HCT116 (cell line): ENCODE results near the gene KIAA0825. TPM values are rescaled to one million over a fixed set of nuclear protein-coding genes. Genes with fewer than 3 reads are reported as not detected.

Experiments used
- ATAC-seq: fragments of 200-7000 bp; cut with Tn5 transposase; 2 replicates; pipeline ENCODE4 v1.9.1; 2020; ENCODE audit warnings: mild to moderate bottlenecking, moderate library complexity
- BruUV-seq: library from RNA; stranded (reverse); fragments of 400-500 nt; replicated peaks from 2 replicates; lab custom pipeline; 2021; lab: Mats Ljungman, UMichigan
- CTCF ChIA-PET: fragments of 300-600 bp; sonication (Branson Sonifier 250); formaldehyde crosslinking; loops from one replicate; lab custom pipeline; 2021; ENCODE audit warnings: antibody characterized with exemption; lab: Charles Lee
- POLR2A ChIA-PET: fragments of 300-600, 350-600 bp; sonication (Branson Sonifier 250); formaldehyde crosslinking; loops from one replicate; lab custom pipeline; 2021; ENCODE audit warnings: antibody characterized with exemption; lab: Charles Lee
- RAD21 ChIA-PET, 2 experiments: fragments of 300-600 bp; sonication (Branson Sonifier 250); formaldehyde crosslinking; loops; one replicate each; lab custom pipeline; 2023; ENCODE audit warnings: low total read pairs in 2 of 2; ENCODE audit not compliant: uncharacterized antibody in 2 of 2, unreplicated experiment in 2 of 2, low non-redundant PET in 1 of 2; lab: Charles Lee
- DNase-seq: peaks from one replicate; pipeline ENCODE4 v3.0.0-alpha.2; 2010; ENCODE audit warnings: low read depth, low spot score
- H2AFZ ChIP-seq: fragments of 200-600 bp; shearing (Covaris generic), sonication (generic); 2 replicates; pipeline ENCODE4 v1.6.1; 2017; ENCODE audit warnings: low read depth, mixed run types, mixed read lengths, antibody characterized with exemption, low read length; ENCODE audit not compliant: poor library complexity, severe bottlenecking
- H3K27ac ChIP-seq: 2 replicates; pipeline ENCODE4 v1.5.1; 2012; ENCODE audit warnings: low read depth, low read length
- H3K27me3 ChIP-seq: fragments of 200-600 bp; sonication (generic); 2 replicates; pipeline ENCODE4 v1.6.1; 2016; ENCODE audit warnings: mixed run types, low read length, mixed read lengths; ENCODE audit not compliant: insufficient read depth
- H3K36me3 ChIP-seq, 2 experiments: fragments of 200-500 bp in 1 of 2; fragments of 200-600 bp in 1 of 2; sonication (Bioruptor generic) in 1 of 2; sonication (generic) in 1 of 2; 2 replicates each; pipeline versions ENCODE4 v1.5.1 to v1.6.1; 2014 to 2016; ENCODE audit warnings: low read length in 2 of 2, inconsistent platforms in 1 of 2, mixed read lengths in 1 of 2, mixed run types in 1 of 2; ENCODE audit not compliant: insufficient read depth in 2 of 2, control insufficient read depth in 1 of 2
- H3K4me1 ChIP-seq, 2 experiments: fragments of 200-600 bp in 1 of 2; sonication (generic) in 1 of 2; 2 replicates each; pipeline versions ENCODE4 v1.5.1 to v1.6.1; 2012 to 2017; ENCODE audit warnings: low read length in 2 of 2, inconsistent platforms in 1 of 2, mild to moderate bottlenecking in 1 of 2, mixed read lengths in 1 of 2, mixed run types in 1 of 2, moderate library complexity in 1 of 2; ENCODE audit not compliant: insufficient read depth in 2 of 2, control insufficient read depth in 1 of 2
- H3K4me2 ChIP-seq: fragments of 200-600 bp; sonication (generic); 2 replicates; pipeline ENCODE4 v1.6.1; 2017; ENCODE audit warnings: mixed run types, low read length, mixed read lengths
- H3K4me3 ChIP-seq, 2 experiments: fragments of 200-600 bp in 1 of 2; sonication (generic) in 1 of 2; replicated peaks in 1 of 2; 2 replicates each; pipeline ENCODE4 v1.5.1; 2011 to 2016; ENCODE audit warnings: low read length in 2 of 2, control low read depth in 1 of 2, low read depth in 1 of 2, mild to moderate bottlenecking in 1 of 2, mixed read lengths in 1 of 2, mixed run types in 1 of 2
- H3K79me2 ChIP-seq: fragments of 200-600 bp; sonication (generic); 2 replicates; pipeline ENCODE4 v1.6.1; 2017; ENCODE audit warnings: mild to moderate bottlenecking, mixed run types, low read length, moderate library complexity, mixed read lengths; ENCODE audit not compliant: insufficient read depth
- H3K9ac ChIP-seq: fragments of 200-600 bp; sonication (generic); 2 replicates; pipeline ENCODE4 v1.6.1; 2016; ENCODE audit warnings: low read length, mixed read lengths
- H3K9me2 ChIP-seq: fragments of 200-600 bp; sonication (generic), shearing (Covaris generic); 2 replicates; pipeline ENCODE4 v1.6.1; 2017; ENCODE audit warnings: mixed run types, mild to moderate bottlenecking, moderate library complexity; ENCODE audit not compliant: insufficient read depth
- H3K9me3 ChIP-seq, 2 experiments: fragments of 200-500 bp in 1 of 2; fragments of 200-600 bp in 1 of 2; sonication (Bioruptor generic) in 1 of 2; sonication (generic) in 1 of 2; 2 replicates each; pipeline ENCODE4 v1.6.1; 2014 to 2017; ENCODE audit warnings: low read length in 2 of 2, mixed read lengths in 2 of 2, inconsistent platforms in 1 of 2, low read depth in 1 of 2, mild to moderate bottlenecking in 1 of 2, mixed run types in 1 of 2, moderate library complexity in 1 of 2; ENCODE audit not compliant: control insufficient read depth in 1 of 2, insufficient read depth in 1 of 2
- H4K20me1 ChIP-seq: fragments of 200-600 bp; sonication (generic), shearing (Covaris generic); 2 replicates; pipeline ENCODE4 v1.6.1; 2017; ENCODE audit warnings: mixed run types, mild to moderate bottlenecking, moderate library complexity; ENCODE audit not compliant: insufficient read depth
- CEBPB ChIP-seq: IDR thresholded peaks from 2 replicates; pipeline ENCODE4 v1.6.1; 2012; ENCODE audit warnings: low read depth
- ELF1 ChIP-seq: IDR thresholded peaks from 2 replicates; pipeline ENCODE4 v1.6.1; 2012; ENCODE audit warnings: low read depth, borderline replicate concordance
- EZH2 ChIP-seq: fragments of 200-600 bp; sonication (generic); IDR thresholded peaks from 2 replicates; pipeline ENCODE4 v1.6.1; 2017; ENCODE audit warnings: antibody characterized with exemption, mixed run types
- JUND ChIP-seq: IDR thresholded peaks from 2 replicates; pipeline ENCODE4 v1.6.1; 2012
- POLR2AphosphoS5 ChIP-seq: IDR thresholded peaks from 2 replicates; pipeline ENCODE4 v1.6.1; 2011; ENCODE audit warnings: mild to moderate bottlenecking, low read depth, low read length, moderate library complexity
- SIN3A ChIP-seq: IDR thresholded peaks from 2 replicates; pipeline ENCODE4 v1.6.1; 2012; ENCODE audit warnings: low read depth
- SRF ChIP-seq: IDR thresholded peaks from 2 replicates; pipeline ENCODE4 v1.6.1; 2012; ENCODE audit warnings: low read depth
- YY1 ChIP-seq: IDR thresholded peaks from 2 replicates; pipeline ENCODE4 v1.6.1; 2011; ENCODE audit warnings: low read length, low read depth, moderate library complexity, mild to moderate bottlenecking; ENCODE audit not compliant: insufficient replicate concordance; ENCODE audit errors: extremely low read depth
- intact Hi-C: fragments of 100-400 bp; cut with micrococcal nuclease; formaldehyde crosslinking; loops from 2 replicates; pipeline ENCODE4 v1.10.0; 2022
- total RNA-seq: library from RNA; stranded (reverse); gene quantifications from one replicate; pipeline ENCODE4 v1.2.1, GENCODE V29; 2021; ENCODE audit not compliant: unreplicated experiment
- TF ChIP-seq, protein P1 (sequence below): IDR thresholded peaks from 2 replicates; pipeline ENCODE4 v1.6.1; 2011; ENCODE audit warnings: mild to moderate bottlenecking, low read length, moderate library complexity; ENCODE audit not compliant: insufficient replicate concordance; ENCODE audit errors: extremely low read depth
- TF ChIP-seq, protein P2 (sequence below): IDR thresholded peaks from 2 replicates; pipeline ENCODE4 v1.6.1; 2012
- TF ChIP-seq, protein P3 (sequence below), 3 experiments: fragments of 200-600 bp in 1 of 3; sonication (generic) in 1 of 3; IDR thresholded peaks in 2 of 3; conservative IDR thresholded peaks in 1 of 3; 2 replicates each; pipeline ENCODE4 v1.5.1; 2012 to 2017; ENCODE audit warnings: low read depth in 2 of 3, low read length in 2 of 3, antibody characterized with exemption in 1 of 3, borderline replicate concordance in 1 of 3, control low read depth in 1 of 3, mild to moderate bottlenecking in 1 of 3, mixed read lengths in 1 of 3, mixed run types in 1 of 3, moderate library complexity in 1 of 3; ENCODE audit not compliant: insufficient read depth in 1 of 3
- TF ChIP-seq, protein P4 (sequence below): IDR thresholded peaks from 2 replicates; pipeline ENCODE4 v1.6.1; 2012; ENCODE audit warnings: low read depth

The KIAA0825 gene
- total RNA-seq, 1 experiment from 2014 or later, result 1.4 TPM

- POLR2A ChIA-PET, result no interaction called here
- Histone ChIP-seq H3K4me3 (no peak overlapping the region), H3K9ac (no peak overlapping the region), H3K27ac (no peak overlapping the region), H2AFZ (no peak overlapping the region), H3K4me1 (no peaks in the 10 kb centered on the region), H3K36me3 (no peaks in the 10 kb centered on the region), H3K4me2 (no peak overlapping the region), H3K9me3 (no peaks in the 10 kb centered on the region), H3K27me3 (no peaks in the 10 kb centered on the region), H4K20me1 (no peaks in the 10 kb centered on the region), H3K79me2 (no peaks in the 10 kb centered on the region), H3K9me2 (no peaks in the 10 kb centered on the region)
- no TSS peak for BruUV-seq
- RAD21 ChIA-PET, result no interaction called here
- no peak for DNase-seq
- TF ChIP-seq SRF (no peak), POLR2AphosphoS5 (no peak), YY1 (no peak), CEBPB (no peak), ELF1 (no peak), EZH2 (no peak)
- TF ChIP-seq, protein P1, sequence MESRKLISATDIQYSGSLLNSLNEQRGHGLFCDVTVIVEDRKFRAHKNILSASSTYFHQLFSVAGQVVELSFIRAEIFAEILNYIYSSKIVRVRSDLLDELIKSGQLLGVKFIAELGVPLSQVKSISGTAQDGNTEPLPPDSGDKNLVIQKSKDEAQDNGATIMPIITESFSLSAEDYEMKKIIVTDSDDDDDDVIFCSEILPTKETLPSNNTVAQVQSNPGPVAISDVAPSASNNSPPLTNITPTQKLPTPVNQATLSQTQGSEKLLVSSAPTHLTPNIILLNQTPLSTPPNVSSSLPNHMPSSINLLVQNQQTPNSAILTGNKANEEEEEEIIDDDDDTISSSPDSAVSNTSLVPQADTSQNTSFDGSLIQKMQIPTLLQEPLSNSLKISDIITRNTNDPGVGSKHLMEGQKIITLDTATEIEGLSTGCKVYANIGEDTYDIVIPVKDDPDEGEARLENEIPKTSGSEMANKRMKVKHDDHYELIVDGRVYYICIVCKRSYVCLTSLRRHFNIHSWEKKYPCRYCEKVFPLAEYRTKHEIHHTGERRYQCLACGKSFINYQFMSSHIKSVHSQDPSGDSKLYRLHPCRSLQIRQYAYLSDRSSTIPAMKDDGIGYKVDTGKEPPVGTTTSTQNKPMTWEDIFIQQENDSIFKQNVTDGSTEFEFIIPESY, result no peak
- TF ChIP-seq, protein P2, sequence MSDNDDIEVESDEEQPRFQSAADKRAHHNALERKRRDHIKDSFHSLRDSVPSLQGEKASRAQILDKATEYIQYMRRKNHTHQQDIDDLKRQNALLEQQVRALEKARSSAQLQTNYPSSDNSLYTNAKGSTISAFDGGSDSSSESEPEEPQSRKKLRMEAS, result no peak
- intact Hi-C loops, result no loop called here
- no peak for ATAC-seq
- CTCF ChIA-PET, result no interaction called here
Measured at GRCh38 chr5:94503677-94504076, 114.7 kb downstream of the KIAA0825 start.

DNA sequence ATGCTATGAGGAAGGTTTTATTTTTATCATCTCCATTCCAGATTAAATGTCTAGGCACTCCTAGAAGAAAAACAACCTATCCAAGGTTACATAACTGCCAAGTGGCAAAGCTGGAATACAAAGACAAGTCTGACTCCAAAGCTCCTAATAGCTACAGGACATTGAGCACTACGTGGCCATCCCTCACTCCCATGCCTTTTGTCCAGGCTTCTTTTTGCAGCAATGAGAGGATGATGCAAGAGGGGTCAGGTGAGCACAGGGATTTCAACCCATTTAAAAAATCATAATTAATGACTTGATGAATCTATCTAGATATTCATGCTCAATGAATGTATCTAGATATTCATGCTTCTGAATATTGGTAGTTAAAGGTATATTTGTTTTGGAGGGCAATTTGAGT is 117.0 kb downstream of the KIAA0825 start:
- BruUV-seq, result no TSS peak
- Histone ChIP-seq H2AFZ (no peak overlapping the region), H3K9me3 (no peaks in the 10 kb centered on the region), H3K27me3 (no peaks in the 10 kb centered on the region), H4K20me1 (no peaks in the 10 kb centered on the region), H3K79me2 (no peaks in the 10 kb centered on the region), H3K9ac (no peak overlapping the region), H3K27ac (no peak overlapping the region), H3K36me3 (no peaks in the 10 kb centered on the region), H3K4me2 (no peak overlapping the region), H3K9me2 (no peaks in the 10 kb centered on the region), H3K4me3 (no peak overlapping the region), H3K4me1 (no peaks in the 10 kb centered on the region)
- DNase-seq, result no peak
- CTCF ChIA-PET, result no interaction called here
- intact Hi-C loops, result no loop called here
- POLR2A ChIA-PET, result no interaction called here
- no peak for ATAC-seq
- RAD21 ChIA-PET, result no interaction called here
- TF ChIP-seq, protein P2, result no peak
- TF ChIP-seq POLR2AphosphoS5, result no peak
- TF ChIP-seq, protein P3, sequence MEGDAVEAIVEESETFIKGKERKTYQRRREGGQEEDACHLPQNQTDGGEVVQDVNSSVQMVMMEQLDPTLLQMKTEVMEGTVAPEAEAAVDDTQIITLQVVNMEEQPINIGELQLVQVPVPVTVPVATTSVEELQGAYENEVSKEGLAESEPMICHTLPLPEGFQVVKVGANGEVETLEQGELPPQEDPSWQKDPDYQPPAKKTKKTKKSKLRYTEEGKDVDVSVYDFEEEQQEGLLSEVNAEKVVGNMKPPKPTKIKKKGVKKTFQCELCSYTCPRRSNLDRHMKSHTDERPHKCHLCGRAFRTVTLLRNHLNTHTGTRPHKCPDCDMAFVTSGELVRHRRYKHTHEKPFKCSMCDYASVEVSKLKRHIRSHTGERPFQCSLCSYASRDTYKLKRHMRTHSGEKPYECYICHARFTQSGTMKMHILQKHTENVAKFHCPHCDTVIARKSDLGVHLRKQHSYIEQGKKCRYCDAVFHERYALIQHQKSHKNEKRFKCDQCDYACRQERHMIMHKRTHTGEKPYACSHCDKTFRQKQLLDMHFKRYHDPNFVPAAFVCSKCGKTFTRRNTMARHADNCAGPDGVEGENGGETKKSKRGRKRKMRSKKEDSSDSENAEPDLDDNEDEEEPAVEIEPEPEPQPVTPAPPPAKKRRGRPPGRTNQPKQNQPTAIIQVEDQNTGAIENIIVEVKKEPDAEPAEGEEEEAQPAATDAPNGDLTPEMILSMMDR (IDR thresholded peaks at IDR 0.05 in 2 of 3, conservative IDR thresholded peaks at IDR 0.05 in 1 of 3; ENCODE audit: borderline replicate concordance in 1 of 3, insufficient read depth in 1 of 3, low read depth in 2 of 3, low read length in 2 of 3), result no peak
- no peak for TF ChIP-seq SIN3A
- no peak for TF ChIP-seq ELF1
- TF ChIP-seq JUND, result no peak
- TF ChIP-seq, protein P4, sequence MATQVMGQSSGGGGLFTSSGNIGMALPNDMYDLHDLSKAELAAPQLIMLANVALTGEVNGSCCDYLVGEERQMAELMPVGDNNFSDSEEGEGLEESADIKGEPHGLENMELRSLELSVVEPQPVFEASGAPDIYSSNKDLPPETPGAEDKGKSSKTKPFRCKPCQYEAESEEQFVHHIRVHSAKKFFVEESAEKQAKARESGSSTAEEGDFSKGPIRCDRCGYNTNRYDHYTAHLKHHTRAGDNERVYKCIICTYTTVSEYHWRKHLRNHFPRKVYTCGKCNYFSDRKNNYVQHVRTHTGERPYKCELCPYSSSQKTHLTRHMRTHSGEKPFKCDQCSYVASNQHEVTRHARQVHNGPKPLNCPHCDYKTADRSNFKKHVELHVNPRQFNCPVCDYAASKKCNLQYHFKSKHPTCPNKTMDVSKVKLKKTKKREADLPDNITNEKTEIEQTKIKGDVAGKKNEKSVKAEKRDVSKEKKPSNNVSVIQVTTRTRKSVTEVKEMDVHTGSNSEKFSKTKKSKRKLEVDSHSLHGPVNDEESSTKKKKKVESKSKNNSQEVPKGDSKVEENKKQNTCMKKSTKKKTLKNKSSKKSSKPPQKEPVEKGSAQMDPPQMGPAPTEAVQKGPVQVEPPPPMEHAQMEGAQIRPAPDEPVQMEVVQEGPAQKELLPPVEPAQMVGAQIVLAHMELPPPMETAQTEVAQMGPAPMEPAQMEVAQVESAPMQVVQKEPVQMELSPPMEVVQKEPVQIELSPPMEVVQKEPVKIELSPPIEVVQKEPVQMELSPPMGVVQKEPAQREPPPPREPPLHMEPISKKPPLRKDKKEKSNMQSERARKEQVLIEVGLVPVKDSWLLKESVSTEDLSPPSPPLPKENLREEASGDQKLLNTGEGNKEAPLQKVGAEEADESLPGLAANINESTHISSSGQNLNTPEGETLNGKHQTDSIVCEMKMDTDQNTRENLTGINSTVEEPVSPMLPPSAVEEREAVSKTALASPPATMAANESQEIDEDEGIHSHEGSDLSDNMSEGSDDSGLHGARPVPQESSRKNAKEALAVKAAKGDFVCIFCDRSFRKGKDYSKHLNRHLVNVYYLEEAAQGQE, result no peak
